Right lobe of liver (tissue), 4 donors: ENCODE measurements around the gene FILIP1L.

Experiments used
- CTCF ChIP-seq, 4 donors: fragments of 200-600 bp in 3 of 4; fragments of 450-650 bp in 1 of 4; IDR thresholded peaks; one replicate each; pipeline versions ENCODE4 v1.5.1 to v1.8.0; 2016 to 2022; ENCODE audit warnings: antibody characterized with exemption in 4 of 4, mild to moderate bottlenecking in 2 of 4
- POLR2A ChIP-seq: fragments of 450-650 bp; IDR thresholded peaks from one replicate; pipeline ENCODE4 v1.6.1; 2017; ENCODE audit warnings: antibody characterized with exemption, mild to moderate bottlenecking
- donor health status: DM: no; HTN: no; CAD: no.
- donor health status: DM: no; HTN: no; CAD: no.
- donor health status: DM: no; HTN: yes; CAD: no.

- no peak for TF ChIP-seq CTCF (IDR thresholded peaks at IDR 0.05)
- TF ChIP-seq POLR2A, result no peak
Observed at GRCh38 chr3:99848433-99848832, 265.9 kb downstream of the FILIP1L start.
